KBM-7 (cell line): ENCODE results near the gene ARHGEF1.

Experiments used
- DNase-seq: peaks from one replicate; pipeline ENCODE4 v3.0.0-alpha.2; 2015
- in situ Hi-C: fragments of 300-500 bp; cut with MboI; formaldehyde crosslinking; loops from 2 replicates; pipeline ENCODE4 v1.14.3; 2020; ENCODE audit warnings: low sequenced_read_pairs, low pct_unique_long_range_greater_than_20kb, mixed read lengths

Gene ARHGEF1

GRCh38 chr19:41901707-41902360 is 18.9 kb downstream of the ARHGEF1 start:
- in situ Hi-C loops: no loop called here
- no peak for DNase-seq

GRCh38 chr19:41902594-41902993 is 19.6 kb downstream of the ARHGEF1 start:
- in situ Hi-C loops: no loop called here
- DNase-seq: no peak

- in situ Hi-C loops: no loop called here
- DNase-seq: no peak
Measured at GRCh38 chr19:41903193-41903953, 20.4 kb downstream of the ARHGEF1 start.

- DNase-seq: no peak
- in situ Hi-C loops: no loop called here
Measured at GRCh38 chr19:41904118-41904870, 21.3 kb downstream of the ARHGEF1 start.

GRCh38 chr19:41905273-41906002 is 22.5 kb downstream of the ARHGEF1 start:
- no peak for DNase-seq
- in situ Hi-C loops: no loop called here

- DNase-seq: no peak
- in situ Hi-C loops: no loop called here
Measured at GRCh38 chr19:41906271-41906670, 23.3 kb downstream of the ARHGEF1 start.

- in situ Hi-C loops: no loop called here
- DNase-seq: no peak
Measured at GRCh38 chr19:41906916-41907680, 24.1 kb downstream of the ARHGEF1 start.

- in situ Hi-C loops: no loop called here
- DNase-seq: no peak
Measured at GRCh38 chr19:41907994-41908615, 25.1 kb downstream of the ARHGEF1 start.

- no peak for DNase-seq
- in situ Hi-C loops: no loop called here
Measured at GRCh38 chr19:41908724-41909464, 25.9 kb downstream of the ARHGEF1 start.

- DNase-seq: no peak
- in situ Hi-C loops: no loop called here
Measured at GRCh38 chr19:41909706-41910105, 26.7 kb downstream of the ARHGEF1 start.

- DNase-seq: no peak
- in situ Hi-C loops: no loop called here
Measured at GRCh38 chr19:41910240-41910991, 27.4 kb downstream of the ARHGEF1 start.

GRCh38 chr19:41910992-41911888 is 28.3 kb downstream of the ARHGEF1 start:
- in situ Hi-C loops: no loop called here
- no peak for DNase-seq

- no peak for DNase-seq
- in situ Hi-C loops: no loop called here
Measured at GRCh38 chr19:41911889-41912731, 29.1 kb downstream of the ARHGEF1 start.

- no peak for DNase-seq
- in situ Hi-C loops: no loop called here
Measured at GRCh38 chr19:41912899-41913537, 30.0 kb downstream of the ARHGEF1 start.
